H1 (cell line): Measurements from ENCODE around the gene GLUL. TPM values are rescaled to one million over a fixed set of nuclear protein-coding genes. Genes with fewer than 3 reads are reported as not detected.
"Not testable (repeated sequence)": the region's sequence is repeated elsewhere in the genome, so short reads cannot be mapped to it uniquely, and the experiment has no call there.

ENCODE experiments used
- CTCF ChIA-PET: fragments of 300-600 bp; sonication (Branson Sonifier 250); formaldehyde crosslinking; loops from one replicate; lab custom pipeline; 2021; ENCODE audit not compliant: partially characterized antibody; lab: Charles Lee
- POLR2A ChIA-PET: fragments of 300-600 bp; sonication (Branson Sonifier 250); formaldehyde crosslinking; loops from one replicate; lab custom pipeline; 2021; ENCODE audit warnings: inconsistent platforms; ENCODE audit not compliant: partially characterized antibody; lab: Charles Lee
- DNase-seq, 2 experiments: peaks; one replicate each; pipeline versions ENCODE4 v3.0.0 to v3.0.0-alpha.2; 2010 to 2022; ENCODE audit warnings: low spot score in 2 of 2, low read depth in 1 of 2, mixed read lengths in 1 of 2
- FAIRE-seq: peaks from 2 replicates; lab custom pipeline; 2011; peaks lifted over from hg19 to GRCh38; lab: Jason Lieb, UNC
- H2AFZ ChIP-seq: 2 replicates; pipeline ENCODE4 v1.8.1; 2012; ENCODE audit warnings: low read length, inconsistent platforms
- H2AK5ac ChIP-seq: 2 replicates; pipeline ENCODE4 v1.6.1; 2013; ENCODE audit warnings: low read depth, low read length
- H2BK120ac ChIP-seq: replicated peaks from 2 replicates; pipeline ENCODE3; 2013; ENCODE audit warnings: low read depth, low read length, inconsistent platforms
- H2BK12ac ChIP-seq: 2 replicates; pipeline ENCODE4 v1.6.1; 2013; ENCODE audit warnings: low read depth, low read length
- H2BK15ac ChIP-seq: 2 replicates; pipeline ENCODE4 v1.6.1; 2013; ENCODE audit warnings: low read length
- H2BK20ac ChIP-seq: 2 replicates; pipeline ENCODE4 v1.6.1; 2013; ENCODE audit warnings: low read length
- H2BK5ac ChIP-seq: 2 replicates; pipeline ENCODE4 v1.6.1; 2013; ENCODE audit warnings: low read depth, low read length
- H3K14ac ChIP-seq: 2 replicates; pipeline ENCODE4 v1.6.1; 2013; ENCODE audit warnings: inconsistent platforms; ENCODE audit not compliant: insufficient read length
- H3K18ac ChIP-seq: 2 replicates; pipeline ENCODE4 v1.6.1; 2013; ENCODE audit warnings: low read length; ENCODE audit errors: extremely low read depth
- H3K23ac ChIP-seq: 2 replicates; pipeline ENCODE4 v1.6.1; 2013; ENCODE audit warnings: inconsistent platforms; ENCODE audit not compliant: insufficient read length
- H3K23me2 ChIP-seq: 2 replicates; pipeline ENCODE4 v1.6.1; 2013; ENCODE audit warnings: low read depth, low read length
- H3K27ac ChIP-seq: 2 replicates; pipeline ENCODE4 v1.6.1; 2011; ENCODE audit warnings: low read depth, low read length, inconsistent platforms
- H3K27me3 ChIP-seq, 4 experiments: replicated peaks in 1 of 4; 1 replicate in 1 of 4; 2 replicates in 3 of 4; pipeline versions ENCODE4 v1.6.1 to v1.8.1; 2011 to 2013; ENCODE audit warnings: low read length in 3 of 4, mild to moderate bottlenecking in 3 of 4, inconsistent platforms in 2 of 4, mixed read lengths in 2 of 4, moderate library complexity in 1 of 4; ENCODE audit not compliant: control insufficient read depth in 3 of 4, insufficient read depth in 3 of 4; ENCODE audit errors: extremely low read depth in 1 of 4
- H3K36me3 ChIP-seq, 4 experiments: 2 replicates each; pipeline versions ENCODE4 v1.6.1 to v1.8.1; 2011 to 2013; ENCODE audit warnings: mild to moderate bottlenecking in 4 of 4, low read length in 3 of 4, moderate library complexity in 2 of 4, control low read depth in 1 of 4, inconsistent platforms in 1 of 4; ENCODE audit not compliant: insufficient read depth in 4 of 4, control insufficient read depth in 2 of 4
- H3K4ac ChIP-seq: replicated peaks from 2 replicates; pipeline ENCODE3; 2013; ENCODE audit warnings: low read length, low read depth, mixed read lengths, inconsistent platforms; ENCODE audit not compliant: insufficient read length
- H3K4me1 ChIP-seq, 4 experiments: replicated peaks in 1 of 4; 1 replicate in 1 of 4; 2 replicates in 3 of 4; pipeline versions ENCODE4 v1.6.1 to v1.8.1; 2011 to 2013; ENCODE audit warnings: low read length in 3 of 4, inconsistent platforms in 2 of 4, mixed read lengths in 1 of 4; ENCODE audit not compliant: insufficient read depth in 4 of 4, control insufficient read depth in 3 of 4
- H3K4me2 ChIP-seq, 2 experiments: 2 replicates each; pipeline versions ENCODE4 v1.6.1 to v1.8.1; 2011 to 2013; ENCODE audit warnings: low read depth in 2 of 2, low read length in 2 of 2, control low read depth in 1 of 2, inconsistent platforms in 1 of 2, mild to moderate bottlenecking in 1 of 2; ENCODE audit not compliant: insufficient read depth in 1 of 2
- H3K4me3 ChIP-seq, 4 experiments: fragments of 200-600, 300-600 bp in 1 of 4; sonication (generic), shearing (Covaris generic), sonication (Bioruptor Twin) in 1 of 4; 2 replicates each; pipeline versions ENCODE4 v1.5.1 to v1.8.1; 2011 to 2016; ENCODE audit warnings: low read length in 4 of 4, low read depth in 3 of 4, control low read depth in 2 of 4, inconsistent platforms in 2 of 4, mild to moderate bottlenecking in 2 of 4, mixed read lengths in 1 of 4, moderate library complexity in 1 of 4; ENCODE audit not compliant: insufficient read depth in 2 of 4; ENCODE audit errors: extremely low read depth in 1 of 4
- H3K56ac ChIP-seq: replicated peaks from 2 replicates; pipeline ENCODE3; 2013; ENCODE audit warnings: low read depth, mild to moderate bottlenecking, mixed read lengths, low read length, inconsistent platforms; ENCODE audit not compliant: insufficient read length
- H3K79me1 ChIP-seq: 2 replicates; pipeline ENCODE4 v1.6.1; 2013; ENCODE audit warnings: low read depth, low read length, control low read depth
- H3K79me2 ChIP-seq, 2 experiments: 2 replicates each; pipeline versions ENCODE4 v1.6.1 to v1.8.1; 2012 to 2013; ENCODE audit warnings: low read length in 2 of 2, mild to moderate bottlenecking in 2 of 2, inconsistent platforms in 1 of 2; ENCODE audit not compliant: insufficient read depth in 2 of 2, control insufficient read depth in 1 of 2
- H3K9ac ChIP-seq, 4 experiments: replicated peaks in 1 of 4; 1 replicate in 1 of 4; 2 replicates in 3 of 4; pipeline versions ENCODE4 v1.6.1 to v1.8.1; 2011 to 2013; ENCODE audit warnings: low read depth in 3 of 4, low read length in 3 of 4, control low read depth in 2 of 4, mild to moderate bottlenecking in 2 of 4, moderate library complexity in 2 of 4, inconsistent platforms in 1 of 4; ENCODE audit errors: extremely low read depth in 1 of 4
- H3K9me3 ChIP-seq, 2 experiments: 2 replicates each; pipeline versions ENCODE4 v1.6.1 to v1.8.1; 2012 to 2013; ENCODE audit warnings: mild to moderate bottlenecking in 2 of 2, moderate library complexity in 2 of 2, control low read depth in 1 of 2, inconsistent platforms in 1 of 2, low read depth in 1 of 2, low read length in 1 of 2, mixed read lengths in 1 of 2; ENCODE audit not compliant: insufficient read depth in 2 of 2
- H4K20me1 ChIP-seq, 2 experiments: replicated peaks in 1 of 2; 2 replicates each; pipeline versions ENCODE3 to v1.8.1; 2011 to 2013; ENCODE audit warnings: inconsistent platforms in 2 of 2, low read length in 2 of 2, mild to moderate bottlenecking in 1 of 2; ENCODE audit not compliant: insufficient read depth in 2 of 2, control insufficient read depth in 1 of 2
- H4K5ac ChIP-seq: 2 replicates; pipeline ENCODE4 v1.6.1; 2013; ENCODE audit warnings: low read length, low read depth, mixed read lengths, inconsistent platforms; ENCODE audit not compliant: insufficient read length
- H4K8ac ChIP-seq: 2 replicates; pipeline ENCODE4 v1.8.0; 2013; ENCODE audit warnings: mild to moderate bottlenecking, moderate library complexity, low read length, inconsistent platforms; ENCODE audit not compliant: insufficient read depth; ENCODE audit errors: extremely low read depth
- H4K91ac ChIP-seq: replicated peaks from 2 replicates; pipeline ENCODE3; 2013; ENCODE audit warnings: low read length, mixed read lengths, inconsistent platforms; ENCODE audit not compliant: insufficient read length
- WGBS, 2 experiments: shearing (Covaris generic) in 1 of 2; methylation state at CpG; one replicate each; pipeline versions ENCODE4 v1.1.6 to v1.1.7; 2013 to 2015; ENCODE audit warnings: low lambda C conversion rate in 2 of 2, mixed read lengths in 2 of 2, inconsistent platforms in 1 of 2, low coverage in 1 of 2, missing lambda C conversion rate in 1 of 2; ENCODE audit not compliant: insufficient replicate concordance in 2 of 2, insufficient coverage in 1 of 2, insufficient read length in 1 of 2; ENCODE audit errors: extremely low coverage in 1 of 2, missing lambda C conversion rate in 1 of 2; 5-methylcytosine and 5-hydroxymethylcytosine counted together
- polyA plus RNA-seq, 7 experiments: library from polyadenylated mRNA; depleted of rRNA in 3 of 7; stranded (reverse) in 5 of 7; unstranded in 2 of 7; fragments of >200 nt in 5 of 7; fragments of 200-250 nt in 2 of 7; gene quantifications; 1 replicate in 5 of 7; 2 replicates in 1 of 7; 4 replicates in 1 of 7; pipeline versions ENCODE4 v1.2.1 to v1.2.3, GENCODE V29; 2011 to 2013; ENCODE audit warnings: missing spikeins in 2 of 7, mixed read lengths in 2 of 7
- total RNA-seq: library from RNA; stranded (reverse); fragmentation: NEBNext Ultra II Directional; extraction: Animal tissue kit (Norgen Biotek cat#: 25700); gene quantifications from 2 replicates; pipeline ENCODE4 v1.2.1, GENCODE V29; 2021

GLUL gene
- total and polyA plus RNA-seq, 2 of the 8 experiments (the other 6 are each of a cell fraction or from before 2014, with no cell fraction given) = 261 to 453 TPM

GRCh38 chr1:182333071-182333571, 58.5 kb downstream of the GLUL start:
- not testable (repeated sequence) for H3K79me1 ChIP-seq, H3K18ac ChIP-seq, H3K23me2 ChIP-seq, H3K23ac ChIP-seq, H2BK5ac ChIP-seq, H2AFZ ChIP-seq, H3K4me3 ChIP-seq, H4K91ac ChIP-seq, H4K8ac ChIP-seq, H3K4me2 ChIP-seq, H3K36me3 ChIP-seq, H3K79me2 ChIP-seq, DNase-seq, H3K4me1 ChIP-seq, H4K20me1 ChIP-seq, H3K9ac ChIP-seq, H3K9me3 ChIP-seq, H3K27me3 ChIP-seq, FAIRE-seq, H2AK5ac ChIP-seq, H3K14ac ChIP-seq, H2BK12ac ChIP-seq, H2BK120ac ChIP-seq, H2BK15ac ChIP-seq, H3K56ac ChIP-seq, H4K5ac ChIP-seq, H2BK20ac ChIP-seq, H3K27ac ChIP-seq, H3K4ac ChIP-seq
- POLR2A ChIA-PET = interaction anchor here (0.6 kb wide), 1 partner anchor 910 kb away, joined by 3 read pairs; no protein-coding TSS in a partner anchor
- 93% methylated on average over 3 of the region's 5 CpGs; no CpG with 5 or more reads in 1 of the 2 experiments for WGBS, 2 experiments
- CTCF ChIA-PET = interaction anchor here (0.8 to 1.2 kb wide), 3 partner anchors 190 to 452 kb away, joined by 3 read pairs; no protein-coding TSS in a partner anchor
